Esophagus muscularis mucosa (tissue), 3 donors: Measurements from ENCODE around the gene RPL12.

Experiments used
- CTCF ChIP-seq, 3 experiments: fragments of 200-600 bp in 2 of 3; fragments of 450-650 bp in 1 of 3; sonication (generic) in 2 of 3; IDR thresholded peaks; one replicate each; pipeline ENCODE4 v1.5.1; 2017 to 2019; ENCODE audit warnings: antibody characterized with exemption in 3 of 3, mild to moderate bottlenecking in 2 of 3, moderate library complexity in 1 of 3
- POLR2AphosphoS5 ChIP-seq, 2 donors: sonication (generic); formaldehyde crosslinking; IDR thresholded peaks; one replicate each; pipeline ENCODE4 v1.6.1; 2017; ENCODE audit warnings: antibody characterized with exemption in 2 of 2

- TF ChIP-seq CTCF (IDR thresholded peaks at IDR 0.05) (no peak), POLR2AphosphoS5 (IDR thresholded peaks at IDR 0.05) (no peak)
These were observed 6.1 kb upstream of the RPL12 start for GRCh38 chr9:127457191-127457878.
